ENCODE results near the gene IL6.
A peak's percentile ranks its signal among the peaks of the same experiment; 100 is the strongest.
"Not testable (repeated sequence)": the region's sequence is repeated elsewhere in the genome, so short reads cannot be mapped to it uniquely, and the experiment has no call there.

IL6 gene

DNA sequence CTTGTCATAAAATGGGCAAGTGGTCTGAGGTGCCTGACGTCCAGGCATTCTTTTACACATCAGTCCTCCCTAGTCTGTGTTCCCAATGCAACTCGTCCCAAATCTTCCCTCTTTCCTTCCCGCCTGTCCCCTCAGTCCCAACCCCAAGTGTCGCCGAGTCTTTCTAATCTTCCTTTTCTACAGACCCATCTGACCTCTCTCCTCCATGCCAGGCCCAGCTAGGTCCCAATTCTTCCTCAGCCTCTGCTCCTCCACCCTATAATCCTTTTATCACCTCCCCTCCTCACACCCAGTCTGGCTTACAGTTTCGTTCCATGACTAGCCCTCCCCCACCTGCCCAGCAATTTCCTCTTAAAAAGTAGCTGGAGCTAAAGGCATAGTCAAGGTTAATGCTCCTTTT lies 22.3 kb upstream of the IL6 start:
- not testable (repeated sequence) for DNase-seq

DNA sequence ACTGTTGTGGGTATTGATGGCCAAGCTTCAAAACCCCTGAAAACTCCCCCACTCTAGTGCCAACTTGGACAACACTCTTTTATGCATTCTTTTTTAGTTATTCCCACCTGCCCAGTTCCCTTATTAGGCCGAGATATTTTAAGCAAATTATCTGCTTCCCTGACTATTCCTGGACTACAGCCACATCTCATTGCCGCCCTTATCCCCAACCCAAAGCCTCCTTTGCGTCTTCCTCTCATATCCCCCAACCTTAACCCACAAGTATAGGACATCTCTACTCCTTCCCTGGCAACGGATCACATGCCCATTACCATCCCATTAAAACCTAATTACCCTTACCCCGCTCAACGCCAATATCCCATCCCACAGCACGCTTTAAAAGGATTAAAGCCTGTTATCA lies 21.1 kb upstream of the IL6 start:
- not testable (repeated sequence) for DNase-seq

DNA sequence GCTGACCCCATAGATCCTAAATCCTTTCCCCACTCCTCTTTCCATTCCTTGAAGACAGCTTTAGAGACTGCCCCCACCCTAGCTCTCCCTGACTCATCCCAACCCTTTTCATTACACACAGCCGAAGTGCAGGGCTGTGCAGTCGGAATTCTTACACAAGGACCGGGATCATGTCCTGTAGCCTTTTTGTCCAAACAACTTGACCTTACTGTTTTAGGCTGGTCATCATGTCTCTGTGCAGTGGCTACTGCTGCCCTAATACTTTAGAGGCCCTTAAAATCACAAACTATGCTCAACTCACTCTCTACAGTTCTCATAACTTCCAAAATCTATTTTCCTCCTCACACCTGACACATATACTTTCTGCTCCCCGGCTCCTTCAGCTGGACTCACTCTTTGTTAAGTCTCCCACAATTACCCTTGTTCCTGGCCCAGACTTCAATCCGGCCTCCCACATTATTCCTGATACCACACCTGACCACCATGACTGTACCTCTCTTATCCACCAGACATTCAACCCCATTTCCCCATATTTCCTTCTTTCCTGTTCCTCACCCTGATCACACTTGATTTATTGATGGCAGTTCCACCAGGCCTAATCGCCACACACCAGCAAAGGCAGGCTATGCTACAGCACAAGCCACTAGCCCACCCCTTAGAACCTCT lies 19.8 kb upstream of the IL6 start:
- DNase-seq: not testable (repeated sequence)

DNA sequence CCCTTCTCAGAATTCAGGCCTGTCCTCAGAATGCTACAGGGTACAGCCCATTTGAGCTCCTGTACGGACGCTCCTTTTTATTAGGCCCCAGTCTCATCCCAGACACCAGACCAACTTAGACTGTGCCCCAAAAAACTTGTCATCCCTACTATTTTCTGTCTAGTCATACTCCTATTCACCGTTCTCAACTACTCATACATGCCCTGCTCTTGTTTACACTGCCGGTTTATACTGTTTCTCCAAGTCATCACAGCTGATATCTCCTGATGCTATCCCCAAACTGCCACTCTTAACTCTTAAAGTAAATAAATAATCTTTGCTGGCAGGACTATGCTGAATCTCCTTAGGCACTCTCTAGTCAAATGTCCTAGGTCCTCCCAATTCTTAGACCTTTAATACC lies 18.8 kb upstream of the IL6 start:
- DNase-seq: not testable (repeated sequence)

DNA sequence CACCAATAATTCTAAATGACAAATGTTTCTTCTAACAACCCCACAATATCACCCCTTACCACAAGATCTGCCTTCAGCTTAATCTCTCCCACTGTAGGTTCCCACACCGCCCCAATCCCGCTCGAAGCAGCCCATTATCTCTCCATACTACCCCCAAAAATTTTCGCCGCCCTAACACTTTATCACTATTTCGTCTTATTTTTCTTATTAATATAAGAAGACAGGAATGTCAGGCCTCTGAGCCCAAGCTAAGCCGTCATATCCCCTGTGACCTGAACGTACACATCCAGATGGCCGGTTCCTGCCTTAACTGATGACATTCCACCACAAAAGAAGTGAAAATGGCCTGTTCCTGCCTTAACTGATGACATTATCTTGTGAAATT lies 18.3 kb upstream of the IL6 start:
- DNase-seq: not testable (repeated sequence)

DNA sequence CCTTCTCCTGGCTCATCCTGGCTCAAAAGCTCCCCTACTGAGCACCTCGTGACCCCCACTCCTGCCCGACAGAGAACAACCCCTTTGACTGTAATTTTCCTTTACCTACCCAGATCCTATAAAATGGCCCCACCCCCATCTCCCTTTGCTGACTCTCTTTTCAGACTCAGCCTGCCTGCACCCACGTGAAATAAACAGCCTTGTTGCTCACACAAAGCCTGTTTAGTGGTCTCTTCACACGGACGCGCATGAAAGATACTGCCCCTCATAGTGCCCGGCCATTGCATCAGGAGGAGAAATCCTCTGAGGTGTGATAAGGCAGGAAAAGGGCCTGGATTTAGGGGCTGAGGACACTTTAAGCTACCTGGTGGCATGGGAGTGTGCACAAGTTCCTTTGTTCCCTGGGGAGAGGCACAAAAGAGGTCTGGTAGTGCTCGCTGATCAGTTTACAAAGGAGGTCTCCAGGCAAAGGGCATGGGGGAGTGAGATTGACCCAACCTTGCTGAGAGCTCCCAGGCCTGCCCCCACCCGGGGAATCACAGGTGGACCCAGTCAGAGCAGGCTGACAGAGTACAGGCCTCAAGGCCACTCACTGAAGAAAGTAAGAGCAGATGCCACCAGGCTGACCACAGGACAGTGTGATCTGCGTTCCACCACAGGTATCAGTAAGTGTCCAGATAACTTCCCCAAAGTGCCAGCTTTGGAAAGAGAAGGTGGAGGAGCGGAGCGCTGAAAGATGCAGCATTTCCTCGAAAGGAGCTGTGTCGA lies 17.8 kb upstream of the IL6 start:
- not testable (repeated sequence) for DNase-seq

DNA sequence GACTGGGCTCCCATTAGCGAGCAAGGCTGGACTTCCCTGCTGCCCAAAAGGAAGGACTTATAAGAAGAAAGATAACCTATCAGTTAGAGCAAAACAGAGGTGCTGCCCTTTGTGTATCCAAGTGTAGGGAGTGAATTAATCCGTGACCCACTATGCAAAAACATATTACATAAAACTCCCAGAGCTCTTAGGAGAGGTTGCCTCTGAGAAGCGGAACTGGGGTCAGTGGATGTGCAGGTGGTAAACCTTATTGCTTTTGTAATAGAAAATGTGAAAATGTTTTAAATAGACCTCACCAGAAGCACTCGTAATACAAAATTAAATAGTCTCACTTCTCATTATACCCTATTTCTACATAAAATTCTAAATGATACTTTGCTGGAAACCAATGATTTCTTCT lies 17.1 kb upstream of the IL6 start:
- no peak for DNase-seq

DNA sequence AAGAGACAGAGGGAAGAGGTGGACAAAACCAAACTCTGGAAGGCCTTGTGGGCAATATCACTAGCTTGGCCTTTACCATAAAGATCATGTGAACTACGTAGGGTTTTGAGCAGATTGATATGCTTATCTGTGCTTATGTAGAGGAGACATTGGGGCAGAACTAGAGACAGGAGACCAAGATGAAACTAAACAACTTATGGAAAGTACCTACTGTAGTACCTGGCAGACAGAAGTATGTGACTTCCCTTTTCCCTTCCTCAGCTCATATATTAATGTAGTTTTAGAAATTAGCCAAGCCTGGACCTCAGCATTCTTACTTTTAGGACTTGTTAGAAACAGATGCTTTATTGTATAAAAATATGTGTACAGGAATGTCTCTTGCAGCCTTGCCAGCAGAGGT lies 14.0 kb upstream of the IL6 start:
- DNase-seq: no peak

DNA sequence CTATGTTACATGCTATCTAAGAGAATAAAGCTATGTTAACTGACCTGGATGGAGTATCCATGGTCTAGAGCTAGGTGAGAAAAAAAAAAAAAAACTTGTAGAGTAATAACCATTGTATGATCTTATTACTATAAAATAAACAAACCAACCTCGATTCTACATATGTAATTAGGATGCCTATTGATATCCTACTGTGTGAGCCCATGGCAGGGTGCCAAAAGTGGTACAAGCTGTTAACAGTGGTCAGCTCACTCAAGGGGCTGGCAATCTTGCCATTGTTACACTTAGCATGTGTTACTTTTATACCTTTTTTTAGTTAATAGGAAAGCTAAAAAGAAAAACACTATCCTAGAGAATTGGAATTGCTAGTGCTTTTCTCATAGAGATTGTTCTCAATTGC lies 13.5 kb upstream of the IL6 start:
- DNase-seq: no peak

DNA sequence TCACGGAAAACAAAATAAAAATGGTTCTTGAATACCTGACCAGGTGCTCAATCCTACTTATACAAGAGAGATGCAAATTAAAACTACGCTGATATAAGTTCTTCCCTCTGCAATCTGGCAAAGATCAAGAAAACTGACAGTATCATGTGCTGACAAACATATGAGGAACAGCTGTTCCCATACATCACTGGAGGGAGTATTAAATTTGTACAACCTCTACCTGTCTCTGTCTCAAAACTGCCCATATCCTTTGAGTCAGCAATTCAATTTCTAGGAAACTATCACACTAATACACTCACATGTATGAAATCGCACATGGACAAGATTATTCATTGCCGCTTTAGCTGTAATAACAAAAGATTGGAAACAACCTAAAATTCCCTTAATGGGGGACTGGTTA lies 11.0 kb upstream of the IL6 start:
- no peak for DNase-seq

DNA sequence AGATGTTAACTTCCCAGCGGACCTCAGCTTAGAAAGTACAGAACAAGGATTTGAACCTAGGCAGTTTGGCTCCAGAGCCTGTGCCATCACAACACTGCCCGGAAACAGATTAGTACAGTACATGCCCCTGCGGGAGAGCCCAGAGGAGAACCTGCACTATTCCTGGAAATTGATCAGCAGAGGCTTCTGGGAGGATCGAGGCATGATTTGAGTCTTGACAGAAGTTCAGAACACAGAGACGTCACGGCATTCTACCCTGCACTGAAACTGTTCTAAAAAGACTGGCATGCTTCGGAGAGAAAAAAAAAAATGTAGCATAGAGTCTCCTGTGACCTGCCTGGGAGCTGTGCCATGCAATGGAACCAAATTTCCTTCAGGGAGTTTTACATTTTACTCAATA lies 9.2 kb upstream of the IL6 start:
- no peak for DNase-seq

DNA sequence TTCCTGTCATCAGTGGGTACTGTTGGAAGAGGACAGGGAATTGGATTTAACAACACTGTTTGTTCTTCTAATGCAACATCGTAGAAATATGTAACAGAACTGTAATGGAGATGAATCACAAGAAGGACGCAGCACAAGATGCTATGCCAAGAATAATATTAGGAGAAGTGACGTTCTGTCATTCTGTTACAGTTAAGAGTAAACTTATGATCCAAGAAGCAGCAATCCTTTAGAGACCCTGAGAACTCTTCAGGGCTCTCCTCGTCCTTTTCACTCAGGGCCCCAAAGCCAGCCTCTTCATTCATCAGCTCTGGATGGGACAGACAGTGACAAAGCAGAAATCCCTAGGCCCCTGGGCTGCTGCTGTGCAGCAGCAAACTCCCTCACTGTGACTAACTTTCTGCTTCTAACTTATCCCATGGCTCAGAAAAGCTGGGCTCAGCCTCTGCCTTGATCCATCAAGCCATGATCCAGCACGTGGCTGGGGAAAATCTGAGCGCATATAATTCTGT lies 8.7 kb upstream of the IL6 start:
- no peak for DNase-seq

DNA sequence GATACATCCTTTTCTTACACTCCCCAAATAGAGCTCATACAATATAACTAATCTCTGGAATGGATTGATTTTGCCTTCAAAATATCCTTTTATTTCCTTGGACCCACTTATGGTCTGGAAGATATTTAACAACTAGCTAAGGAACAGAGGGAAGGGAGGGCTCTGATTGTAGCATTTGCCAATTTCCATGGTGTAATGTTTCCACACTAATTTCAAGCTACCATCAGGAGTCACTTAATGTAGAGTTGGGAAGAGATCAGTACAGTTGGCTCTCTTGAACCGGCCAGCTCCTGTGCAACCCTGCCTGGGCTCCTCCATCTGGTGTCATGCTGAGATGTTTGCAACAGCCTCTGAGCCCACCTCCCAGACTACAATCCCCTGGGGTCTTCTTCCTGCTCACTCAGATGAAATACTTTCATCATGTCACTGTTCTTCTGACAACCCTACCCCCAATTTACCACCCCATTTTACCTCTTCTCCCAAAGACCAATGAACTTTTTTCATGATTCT lies 8.0 kb upstream of the IL6 start:
- DNase-seq: no peak

DNA sequence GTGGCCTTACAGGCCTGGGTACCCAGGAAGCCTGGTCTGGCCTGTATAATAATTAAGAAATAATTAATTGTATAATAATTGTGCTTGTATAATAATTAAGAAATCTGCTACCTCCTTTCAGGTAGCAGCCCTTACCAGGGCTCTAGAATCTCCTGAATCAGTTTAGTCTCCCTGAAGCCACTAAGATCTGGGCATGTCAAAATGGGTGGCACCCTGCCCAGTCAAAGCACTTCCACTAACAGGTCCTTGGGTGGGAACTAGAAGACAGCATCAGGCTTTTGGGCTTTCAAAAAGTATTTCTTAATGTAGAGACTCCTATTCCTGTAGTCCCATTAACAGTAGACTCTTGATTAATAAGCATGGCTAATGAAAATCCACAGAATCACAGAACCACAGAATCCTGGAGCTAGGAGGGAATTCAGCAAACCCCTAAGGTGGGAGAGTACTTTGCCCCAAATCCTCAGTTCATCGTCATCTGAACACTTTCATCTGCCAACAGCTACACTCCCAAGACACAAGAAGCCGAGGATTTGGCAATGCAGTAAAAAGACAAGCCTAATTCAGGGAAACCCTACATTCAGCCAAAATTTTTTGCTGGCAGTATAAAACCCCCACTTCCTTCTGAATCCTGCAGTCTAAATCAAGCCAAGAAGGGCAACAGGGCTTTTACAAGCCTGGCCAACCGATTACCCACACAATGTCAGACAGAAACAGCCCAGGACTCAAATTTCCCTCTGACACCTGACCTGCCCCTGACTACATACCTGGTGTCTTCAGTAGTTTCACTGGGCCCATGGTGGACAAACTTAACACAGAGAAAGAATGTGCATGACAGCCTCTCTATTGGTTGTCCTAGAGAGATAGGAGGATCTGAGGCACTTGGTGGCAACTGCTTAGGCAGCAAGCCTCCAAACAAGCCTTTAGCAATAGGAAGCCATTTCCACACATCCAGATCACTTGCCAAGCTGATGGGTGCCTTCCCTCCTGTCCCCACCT lies 5.9 kb upstream of the IL6 start:
- no peak for DNase-seq

DNA sequence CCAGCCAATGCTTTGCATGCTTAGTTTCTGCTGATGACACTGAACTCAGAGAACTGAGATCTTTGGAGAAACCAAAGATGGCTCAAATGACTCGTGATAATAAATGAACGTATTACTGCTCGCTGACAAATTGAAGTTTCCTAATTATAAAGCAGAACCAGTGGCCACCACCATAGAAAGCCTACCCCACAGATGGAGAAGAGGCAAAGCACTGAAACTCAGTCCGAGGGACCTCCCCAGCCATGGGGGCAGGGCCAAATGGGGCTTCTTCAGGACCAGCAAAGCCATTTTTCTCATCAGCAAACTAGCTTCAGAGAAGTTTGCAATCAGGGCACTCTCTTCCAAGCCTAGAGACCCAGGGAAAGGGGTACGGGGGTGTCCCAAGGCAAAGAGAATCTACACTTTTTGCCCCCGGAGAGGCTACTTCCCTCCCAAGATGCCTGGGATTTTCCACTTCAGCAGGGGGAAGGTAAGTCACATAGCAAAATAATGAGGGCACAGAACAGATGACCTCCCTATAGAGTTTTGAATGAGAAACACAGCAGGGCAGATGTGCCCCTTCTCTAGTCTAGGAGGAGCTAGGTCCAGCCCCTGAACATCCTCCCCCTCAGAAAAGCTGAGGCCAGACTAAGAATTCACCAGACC lies 4.3 kb upstream of the IL6 start:
- no peak for DNase-seq

DNA sequence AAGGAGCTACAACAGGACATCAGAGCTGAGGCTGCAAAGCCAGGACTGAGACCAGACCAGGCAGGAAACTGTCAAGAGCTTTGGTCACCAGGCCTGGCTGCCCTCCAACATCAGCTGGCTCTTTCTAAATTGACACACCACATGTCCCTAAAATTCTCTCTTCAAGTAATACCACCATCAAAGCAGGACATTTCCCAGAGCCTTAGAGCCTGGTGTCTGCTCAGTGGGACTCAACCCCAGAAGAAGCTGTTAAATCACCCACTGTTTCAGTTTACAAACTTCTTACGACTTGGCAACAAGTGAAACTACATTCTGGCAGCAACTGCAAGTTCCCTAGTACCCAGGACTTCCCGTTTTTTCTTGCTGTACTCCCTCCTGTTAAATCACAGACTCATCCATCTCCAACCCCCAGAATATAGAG lies 3.8 kb upstream of the IL6 start:
- no peak for DNase-seq

DNA sequence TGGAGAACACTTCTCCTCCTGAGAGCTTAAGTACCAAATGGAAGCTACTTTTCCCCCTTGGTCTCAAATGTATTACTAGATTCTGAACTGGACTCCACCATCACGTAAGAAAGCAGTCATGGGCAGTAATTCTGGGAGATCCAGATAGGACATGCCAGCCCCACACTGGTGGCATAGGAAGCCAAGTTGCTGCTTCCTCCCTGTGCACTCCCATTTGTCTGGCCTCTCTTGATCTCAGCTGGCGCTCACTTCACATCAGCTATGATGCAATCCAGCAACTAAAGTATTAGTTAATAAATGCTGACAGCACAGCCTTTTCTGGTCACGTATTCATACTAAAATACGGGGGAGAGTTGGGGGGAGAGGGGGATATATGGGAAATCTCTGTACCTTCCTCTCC lies 3.4 kb upstream of the IL6 start:
- no peak for DNase-seq

DNA sequence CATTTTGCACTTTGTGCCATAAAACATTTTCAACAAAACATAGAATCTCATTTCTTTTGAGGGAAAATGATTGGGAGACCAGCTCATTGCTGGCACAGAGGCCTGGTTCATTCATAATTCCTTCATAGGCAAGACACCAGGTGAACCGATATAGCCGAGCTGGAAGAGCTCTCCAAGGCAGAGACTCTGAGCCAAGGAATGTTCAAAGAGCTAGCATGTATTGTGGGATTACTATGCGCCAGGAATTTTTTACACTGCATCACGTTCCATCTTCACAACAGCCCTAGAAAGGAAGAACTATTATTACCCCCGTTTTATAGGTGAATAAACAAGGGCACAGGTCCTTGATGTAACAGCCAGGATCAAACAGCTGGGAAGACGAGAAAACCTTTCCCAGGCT lies 2.1 kb upstream of the IL6 start:
- DNase-seq: no peak

DNA sequence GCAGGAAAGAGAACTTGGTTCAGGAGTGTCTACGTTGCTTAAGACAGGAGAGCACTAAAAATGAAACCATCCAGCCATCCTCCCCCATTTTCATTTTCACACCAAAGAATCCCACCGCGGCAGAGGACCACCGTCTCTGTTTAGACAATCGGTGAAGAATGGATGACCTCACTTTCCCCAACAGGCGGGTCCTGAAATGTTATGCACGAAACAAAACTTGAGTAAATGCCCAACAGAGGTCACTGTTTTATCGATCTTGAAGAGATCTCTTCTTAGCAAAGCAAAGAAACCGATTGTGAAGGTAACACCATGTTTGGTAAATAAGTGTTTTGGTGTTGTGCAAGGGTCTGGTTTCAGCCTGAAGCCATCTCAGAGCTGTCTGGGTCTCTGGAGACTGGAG lies 1.4 kb upstream of the IL6 start:
- no peak for DNase-seq

DNA sequence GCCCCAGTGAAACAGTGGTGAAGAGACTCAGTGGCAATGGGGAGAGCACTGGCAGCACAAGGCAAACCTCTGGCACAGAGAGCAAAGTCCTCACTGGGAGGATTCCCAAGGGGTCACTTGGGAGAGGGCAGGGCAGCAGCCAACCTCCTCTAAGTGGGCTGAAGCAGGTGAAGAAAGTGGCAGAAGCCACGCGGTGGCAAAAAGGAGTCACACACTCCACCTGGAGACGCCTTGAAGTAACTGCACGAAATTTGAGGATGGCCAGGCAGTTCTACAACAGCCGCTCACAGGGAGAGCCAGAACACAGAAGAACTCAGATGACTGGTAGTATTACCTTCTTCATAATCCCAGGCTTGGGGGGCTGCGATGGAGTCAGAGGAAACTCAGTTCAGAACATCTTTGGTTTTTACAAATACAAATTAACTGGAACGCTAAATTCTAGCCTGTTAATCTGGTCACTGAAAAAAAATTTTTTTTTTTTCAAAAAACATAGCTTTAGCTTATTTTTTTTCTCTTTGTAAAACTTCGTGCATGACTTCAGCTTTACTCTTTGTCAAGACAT lies 574 bp upstream of the IL6 start:
- DNase-seq: peak; percentile 42 to 45

DNA sequence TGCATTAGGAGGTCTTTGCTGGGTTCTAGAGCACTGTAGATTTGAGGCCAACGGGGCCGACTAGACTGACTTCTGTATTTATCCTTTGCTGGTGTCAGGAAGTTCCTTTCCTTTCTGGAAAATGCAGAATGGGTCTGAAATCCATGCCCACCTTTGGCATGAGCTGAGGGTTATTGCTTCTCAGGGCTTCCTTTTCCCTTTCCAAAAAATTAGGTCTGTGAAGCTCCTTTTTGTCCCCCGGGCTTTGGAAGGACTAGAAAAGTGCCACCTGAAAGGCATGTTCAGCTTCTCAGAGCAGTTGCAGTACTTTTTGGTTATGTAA lies 675 bp downstream of the IL6 start:
- no peak for DNase-seq

DNA sequence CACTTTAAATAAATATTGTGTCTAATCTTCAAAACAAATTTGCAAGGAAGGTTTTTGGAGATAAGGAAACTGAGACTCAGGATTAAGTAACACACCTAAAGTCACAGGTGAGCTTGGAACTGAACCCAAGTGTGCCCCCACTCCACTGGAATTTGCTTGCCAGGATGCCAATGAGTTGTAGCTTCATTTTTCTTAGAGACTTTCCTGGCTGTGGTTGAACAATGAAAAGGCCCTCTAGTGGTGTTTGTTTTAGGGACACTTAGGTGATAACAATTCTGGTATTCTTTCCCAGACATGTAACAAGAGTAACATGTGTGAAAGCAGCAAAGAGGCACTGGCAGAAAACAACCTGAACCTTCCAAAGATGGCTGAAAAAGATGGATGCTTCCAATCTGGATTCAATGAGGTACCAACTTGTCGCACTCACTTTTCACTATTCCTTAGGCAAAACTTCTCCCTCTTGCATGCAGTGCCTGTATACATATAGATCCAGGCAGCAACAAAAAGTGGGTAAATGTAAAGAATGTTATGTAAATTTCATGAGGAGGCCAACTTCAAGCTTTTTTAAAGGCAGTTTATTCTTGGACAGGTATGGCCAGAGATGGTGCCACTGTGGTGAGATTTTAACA lies 1.5 kb downstream of the IL6 start:
- DNase-seq: no peak

Data from stimulated activated CD4-positive, alpha-beta T cell treated with anti-CD3 and anti-CD28 coated beads, Interleukin-4, amount 100 ng/mL, for 4 hours (primary cell).